Mucosa of stomach (tissue), 1 donor: ENCODE results near the gene TCP11.

ENCODE experiments used
- H3K27me3 ChIP-seq: one replicate; pipeline ENCODE4 v1.7.0; 2013; ENCODE audit warnings: mild to moderate bottlenecking, low read length; ENCODE audit not compliant: control insufficient read depth, insufficient read depth
- H3K36me3 ChIP-seq: one replicate; pipeline ENCODE4 v1.7.0; 2013; ENCODE audit warnings: low read length; ENCODE audit not compliant: control insufficient read depth, insufficient read depth
- H3K4me1 ChIP-seq: one replicate; pipeline ENCODE4 v1.7.0; 2013; ENCODE audit warnings: mild to moderate bottlenecking, low read length; ENCODE audit not compliant: control insufficient read depth, insufficient read depth
- H3K4me3 ChIP-seq: one replicate; pipeline ENCODE4 v1.7.0; 2013; ENCODE audit warnings: low read length
- H3K9ac ChIP-seq: one replicate; pipeline ENCODE4 v1.7.0; 2013; ENCODE audit warnings: mild to moderate bottlenecking, low read length, moderate library complexity
- H3K9me3 ChIP-seq: one replicate; pipeline ENCODE4 v1.7.0; 2013; ENCODE audit warnings: mild to moderate bottlenecking, low read length, moderate library complexity; ENCODE audit not compliant: control insufficient read depth
- donor health status: Pancreatic carcinoma.

TCP11 gene

DNA sequence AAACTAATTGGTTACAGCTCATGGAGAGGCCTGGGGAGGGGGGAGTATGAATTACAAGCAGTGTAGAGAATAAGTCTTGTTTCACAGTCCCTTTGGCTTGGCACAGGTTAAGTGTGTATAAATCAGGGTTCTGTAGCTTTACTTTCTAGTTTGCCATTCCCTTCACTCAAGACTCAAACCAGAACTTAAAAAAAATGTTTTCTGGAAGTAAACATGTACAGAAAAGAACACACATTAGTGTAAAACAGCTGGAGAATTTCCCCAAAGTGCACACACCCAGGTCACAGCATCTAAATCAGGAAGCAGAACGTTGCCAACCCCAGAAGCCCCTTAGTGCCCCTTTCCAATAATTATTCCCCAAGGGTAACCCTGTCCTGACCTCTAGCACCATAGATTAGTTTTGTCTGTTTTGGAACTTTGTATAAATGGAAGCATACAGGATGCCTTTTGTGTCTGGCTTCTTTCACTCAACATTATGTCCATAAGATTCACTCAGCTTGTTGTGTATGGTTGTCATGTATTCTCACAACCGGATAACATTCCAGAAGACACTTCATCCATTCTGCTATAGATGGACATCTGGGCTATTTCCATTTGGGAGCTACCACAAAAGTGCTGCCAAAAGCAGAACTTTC is 38.9 kb upstream of the TCP11 start:
- Histone ChIP-seq H3K27me3 (no peaks in the 10 kb centered on the region), H3K9me3 (no peaks in the 10 kb centered on the region), H3K4me3 (no peak overlapping the region), H3K9ac (no peak overlapping the region), H3K36me3 (no peaks in the 10 kb centered on the region), H3K4me1 (peaks cover 9% of the 10 kb centered on the region)

DNA sequence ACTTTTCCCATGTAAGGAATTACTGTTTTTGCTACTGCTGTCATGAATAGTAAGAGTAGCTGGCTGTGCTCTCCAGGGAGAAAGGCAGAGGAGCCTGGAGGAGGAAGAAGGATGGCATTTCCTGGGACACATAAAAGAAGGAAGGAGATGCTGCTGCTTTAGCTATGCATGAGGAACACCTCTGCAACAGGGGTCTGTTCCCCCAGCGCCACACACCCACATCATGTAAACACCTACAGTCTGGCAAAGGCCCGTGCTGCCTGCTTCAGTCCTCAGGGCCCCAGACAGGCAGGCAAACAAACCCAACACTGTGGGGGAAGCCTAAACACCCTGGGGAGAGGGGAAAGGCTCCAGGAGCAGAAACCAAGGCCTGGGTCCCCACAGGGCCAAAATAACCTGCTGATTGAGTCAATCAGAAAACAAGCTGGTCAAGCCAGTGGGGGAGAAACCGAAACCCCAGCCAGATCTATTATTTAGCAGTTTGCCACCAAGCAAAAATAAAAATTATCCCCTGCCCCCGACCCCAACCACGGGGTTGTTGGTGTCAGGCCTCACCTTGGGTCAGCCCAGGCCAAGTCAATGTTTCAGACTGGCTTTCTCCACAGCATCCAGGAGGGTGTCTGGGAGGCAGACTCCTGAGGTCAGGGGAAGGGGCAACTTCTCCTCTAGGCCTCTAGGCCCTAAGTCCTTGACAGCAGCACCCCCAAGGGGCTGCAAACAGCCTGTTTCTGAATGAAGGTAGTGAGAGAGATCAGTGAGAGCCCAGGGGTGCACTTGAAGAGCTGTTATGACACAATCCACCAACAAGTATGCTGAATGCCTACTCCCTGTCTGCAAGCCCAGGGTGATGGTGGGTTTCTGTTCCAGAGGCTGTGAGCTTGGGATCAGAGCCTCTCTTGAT is 38.0 kb upstream of the TCP11 start:
- Histone ChIP-seq H3K4me1 (peaks cover 9% of the 10 kb centered on the region), H3K27me3 (no peaks in the 10 kb centered on the region), H3K4me3 (no peak overlapping the region), H3K36me3 (no peaks in the 10 kb centered on the region), H3K9ac (no peak overlapping the region), H3K9me3 (no peaks in the 10 kb centered on the region)

DNA sequence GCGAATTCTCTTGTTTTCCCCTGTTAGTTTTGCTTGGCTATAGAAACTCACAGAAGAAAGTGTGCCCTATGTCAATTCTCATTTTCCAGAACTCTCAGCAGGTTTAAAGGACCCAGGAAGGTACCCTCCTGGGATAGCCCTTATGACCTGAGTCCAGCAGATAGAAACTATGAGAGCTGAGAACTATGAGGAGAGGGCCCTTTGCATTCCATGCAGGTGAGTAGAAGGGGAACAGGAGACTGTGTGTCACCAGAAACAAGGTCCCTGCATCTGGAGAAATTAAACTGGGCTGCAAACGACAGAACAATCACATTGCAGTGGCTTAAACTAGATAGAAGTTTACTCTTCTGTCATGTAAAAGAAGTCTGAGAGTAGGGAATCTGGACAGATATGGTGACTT is 36.9 kb upstream of the TCP11 start:
- Histone ChIP-seq H3K27me3 (no peaks in the 10 kb centered on the region), H3K36me3 (no peaks in the 10 kb centered on the region), H3K4me1 (peaks cover 9% of the 10 kb centered on the region), H3K4me3 (no peak overlapping the region), H3K9ac (no peak overlapping the region), H3K9me3 (no peaks in the 10 kb centered on the region)

DNA sequence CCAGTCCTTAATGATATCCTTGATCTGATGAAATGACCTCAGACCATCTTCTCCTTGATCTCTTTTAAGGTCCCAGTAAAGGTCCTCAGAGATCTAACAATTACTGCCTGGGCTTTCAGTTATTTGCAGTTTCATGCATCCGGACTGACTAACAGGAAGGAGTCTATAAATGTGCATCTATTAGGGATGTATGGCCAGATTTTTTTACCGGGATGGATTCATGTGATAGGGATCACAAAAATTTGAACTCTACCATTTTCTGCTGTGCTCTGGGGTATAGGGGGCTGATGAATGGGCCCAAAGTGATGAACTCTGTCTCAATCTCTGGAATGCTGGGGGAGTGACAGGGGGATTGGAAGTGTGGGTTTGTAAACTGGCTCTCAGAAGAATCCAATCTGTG is 36.5 kb upstream of the TCP11 start:
- no peaks in the 10 kb centered on the region for H3K9me3 ChIP-seq
- no peaks in the 10 kb centered on the region for H3K27me3 ChIP-seq
- no peaks in the 10 kb centered on the region for H3K36me3 ChIP-seq
- peaks cover 9% of the 10 kb centered on the region for H3K4me1 ChIP-seq
- no peak overlapping the region for H3K9ac ChIP-seq
- H3K4me3 ChIP-seq: no peak overlapping the region

DNA sequence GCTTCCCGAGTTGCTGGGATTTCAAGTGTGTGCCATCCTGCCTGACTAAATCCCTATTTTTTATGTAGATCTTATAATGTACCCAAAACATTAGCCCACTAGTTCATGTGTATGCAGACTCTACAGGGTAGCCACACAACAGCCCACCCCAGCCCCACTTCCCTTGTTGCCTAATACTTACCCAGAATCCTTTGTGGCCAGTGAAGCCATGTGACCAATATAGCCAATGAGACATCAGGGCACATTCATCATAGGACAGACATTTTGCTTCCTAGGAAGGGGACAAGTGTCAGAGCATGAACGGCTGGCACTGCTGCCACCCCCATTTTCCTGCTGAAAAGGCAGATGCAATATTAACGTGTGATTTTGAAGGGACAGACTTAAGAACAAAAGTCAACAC is 36.0 kb upstream of the TCP11 start:
- Histone ChIP-seq H3K27me3 (no peaks in the 10 kb centered on the region), H3K9me3 (no peaks in the 10 kb centered on the region), H3K36me3 (no peaks in the 10 kb centered on the region), H3K9ac (no peak overlapping the region), H3K4me3 (no peak overlapping the region), H3K4me1 (peaks cover 7% of the 10 kb centered on the region)

DNA sequence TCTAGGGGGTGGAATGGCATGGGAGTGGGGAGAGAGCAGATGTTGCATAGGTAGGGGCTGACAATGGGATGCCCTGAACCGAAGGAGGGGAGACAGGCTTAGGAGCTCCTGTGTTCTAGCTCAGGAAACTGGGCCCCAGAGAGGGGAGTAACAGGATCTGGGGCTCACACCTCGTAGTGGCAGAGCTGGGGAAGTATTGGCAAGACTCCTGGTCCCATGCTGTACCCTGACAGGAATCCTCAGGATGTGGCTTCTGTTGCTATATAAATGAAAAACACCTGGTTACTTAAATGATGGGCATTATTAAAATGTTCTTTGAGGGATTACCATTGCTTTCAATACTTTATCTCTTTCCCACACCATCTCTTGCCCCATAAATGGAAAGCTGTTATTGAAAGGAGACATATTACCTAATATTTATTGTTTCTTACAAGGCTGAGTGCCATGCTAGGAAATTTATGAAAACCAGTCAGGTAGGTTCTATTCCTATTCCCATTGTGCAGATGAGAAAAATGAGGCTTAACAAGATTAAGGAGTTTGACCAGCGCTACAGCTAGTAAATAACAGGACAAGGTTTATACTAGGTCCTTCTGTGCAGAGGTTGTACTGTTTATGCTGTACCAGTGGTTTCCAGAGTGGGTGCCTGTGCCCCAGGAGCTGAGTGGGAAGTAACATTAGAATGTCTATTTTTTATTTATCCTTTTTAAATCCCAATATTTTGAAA is 35.3 kb upstream of the TCP11 start:
- H3K9me3 ChIP-seq: no peaks in the 10 kb centered on the region
- H3K27me3 ChIP-seq: no peaks in the 10 kb centered on the region
- H3K36me3 ChIP-seq: no peaks in the 10 kb centered on the region
- H3K9ac ChIP-seq: no peak overlapping the region
- H3K4me1 ChIP-seq: peaks cover under 1% of the 10 kb centered on the region
- no peak overlapping the region for H3K4me3 ChIP-seq

DNA sequence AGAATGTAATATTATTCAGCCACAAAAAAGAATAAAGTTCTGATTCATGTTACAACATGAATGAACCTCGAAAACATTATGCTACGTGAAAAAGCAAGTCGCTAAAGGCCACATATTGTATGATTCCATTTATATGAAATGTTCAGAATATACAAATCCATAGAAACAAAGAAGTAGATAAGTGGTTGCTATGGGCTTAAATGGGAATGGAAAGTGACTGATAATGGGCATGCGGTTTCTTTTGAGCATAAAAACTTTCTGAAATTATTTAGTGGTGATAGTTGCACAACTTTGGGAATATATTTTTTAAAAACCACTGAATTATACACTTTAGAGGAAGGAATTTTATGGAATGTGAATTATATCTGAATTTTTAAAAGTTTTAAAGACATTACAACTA is 33.4 kb upstream of the TCP11 start:
- Histone ChIP-seq H3K36me3 (no peaks in the 10 kb centered on the region), H3K4me1 (no peaks in the 10 kb centered on the region), H3K27me3 (no peaks in the 10 kb centered on the region), H3K9me3 (no peaks in the 10 kb centered on the region), H3K9ac (no peak overlapping the region), H3K4me3 (no peak overlapping the region)

DNA sequence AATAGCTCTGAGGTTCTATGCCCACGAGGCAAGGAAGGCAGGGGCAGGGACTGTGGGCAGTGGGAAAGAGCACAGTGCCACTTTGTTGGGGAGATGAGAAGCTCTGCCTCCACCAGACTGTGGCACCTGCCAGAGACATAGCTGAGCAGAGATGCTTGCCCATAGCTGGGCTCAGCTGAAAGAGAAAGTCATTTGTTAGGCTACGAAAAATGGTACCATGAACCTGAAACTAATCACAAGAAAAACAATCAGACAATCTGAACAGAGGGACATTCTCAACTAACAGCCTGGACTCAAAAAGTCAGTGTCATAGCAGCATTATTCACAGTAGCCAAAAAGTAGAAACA is 32.9 kb upstream of the TCP11 start:
- no peak overlapping the region for H3K4me3 ChIP-seq
- H3K36me3 ChIP-seq: no peaks in the 10 kb centered on the region
- H3K9me3 ChIP-seq: no peaks in the 10 kb centered on the region
- H3K9ac ChIP-seq: no peak overlapping the region
- H3K27me3 ChIP-seq: no peaks in the 10 kb centered on the region
- no peaks in the 10 kb centered on the region for H3K4me1 ChIP-seq

DNA sequence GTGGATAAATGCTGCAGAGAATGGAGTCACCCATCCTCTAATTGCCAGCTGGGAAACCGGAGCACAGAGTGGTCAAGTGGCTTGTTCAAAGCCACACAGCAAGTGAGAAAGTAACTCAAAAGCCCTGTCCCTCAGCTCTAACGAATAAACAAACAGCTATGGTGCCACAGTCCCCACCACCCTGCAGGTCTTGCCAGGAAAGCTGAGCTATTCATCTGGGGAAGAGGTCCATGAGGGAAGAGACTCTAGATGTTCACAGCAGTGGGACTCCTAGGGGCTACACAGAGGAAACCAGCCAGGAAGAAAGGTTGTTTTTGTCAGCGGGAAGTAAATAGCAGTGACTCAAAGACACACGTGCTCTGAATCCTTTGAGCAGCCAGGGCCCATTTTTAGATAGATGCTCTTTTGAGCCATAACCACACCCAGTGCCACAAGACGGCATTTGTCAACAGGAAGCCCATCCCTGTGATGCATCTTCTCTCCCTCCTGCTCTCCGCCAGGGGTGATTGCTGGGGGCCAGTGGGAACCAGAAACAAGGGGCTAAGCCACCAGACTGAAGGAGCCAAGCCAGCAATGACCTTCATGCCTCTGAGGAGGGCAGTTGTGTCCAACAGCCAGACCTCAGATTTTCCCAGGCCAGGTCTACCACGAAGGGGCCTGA is 32.4 kb upstream of the TCP11 start:
- Histone ChIP-seq H3K36me3 (no peaks in the 10 kb centered on the region), H3K27me3 (no peaks in the 10 kb centered on the region)

DNA sequence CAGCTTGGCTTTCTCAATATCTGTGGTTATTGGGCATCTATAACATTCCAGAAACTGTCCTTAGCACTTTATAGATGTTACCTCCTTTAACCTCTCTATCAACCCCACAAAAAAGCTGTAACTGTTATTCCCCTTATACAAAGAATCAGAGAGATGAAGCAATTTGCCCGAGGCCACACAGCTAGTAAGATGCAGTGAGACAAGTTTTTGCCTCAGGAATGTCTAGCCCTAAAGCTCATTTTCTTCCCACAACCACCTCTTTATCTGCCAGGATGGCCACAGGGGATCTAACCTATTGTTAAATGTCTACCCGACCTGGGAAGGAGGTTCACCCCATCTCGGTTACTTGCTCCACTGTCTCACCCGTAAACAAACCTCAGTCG is 31.9 kb upstream of the TCP11 start:
- Histone ChIP-seq H3K9ac (no peak overlapping the region), H3K4me3 (no peak overlapping the region), H3K27me3 (no peaks in the 10 kb centered on the region), H3K9me3 (no peaks in the 10 kb centered on the region), H3K36me3 (no peaks in the 10 kb centered on the region), H3K4me1 (no peaks in the 10 kb centered on the region)

More for the DNA sequence above, 32.4 kb upstream of the TCP11 start:
- H3K9ac ChIP-seq: no peak overlapping the region
- no peak overlapping the region for H3K4me3 ChIP-seq
- no peaks in the 10 kb centered on the region for H3K4me1 ChIP-seq
- H3K9me3 ChIP-seq: no peaks in the 10 kb centered on the region

DNA sequence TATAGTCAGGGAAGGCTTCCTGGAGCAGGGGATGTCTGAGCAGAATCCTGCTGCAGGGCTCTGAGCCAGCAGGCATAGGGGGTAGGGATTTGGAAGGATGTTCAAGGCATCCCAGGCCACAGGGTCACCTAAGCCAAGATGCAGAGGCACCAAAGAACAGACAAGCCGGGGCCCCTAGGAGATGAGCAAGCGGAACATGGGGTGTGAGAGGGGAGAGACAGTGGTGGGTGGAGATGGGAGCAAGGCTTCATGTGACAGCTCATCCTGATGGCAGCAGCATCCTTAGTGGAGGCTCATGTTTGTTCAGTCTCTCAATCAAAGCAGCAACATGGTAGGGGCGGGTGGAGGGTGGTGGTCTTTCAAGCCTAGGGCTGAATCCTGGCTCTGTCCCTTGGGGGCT is 29.8 kb upstream of the TCP11 start:
- peaks cover 19% of the 10 kb centered on the region for H3K4me1 ChIP-seq
- no peaks in the 10 kb centered on the region for H3K36me3 ChIP-seq
- no peaks in the 10 kb centered on the region for H3K9me3 ChIP-seq
- H3K9ac ChIP-seq: no peak overlapping the region
- H3K4me3 ChIP-seq: no peak overlapping the region
- no peaks in the 10 kb centered on the region for H3K27me3 ChIP-seq

DNA sequence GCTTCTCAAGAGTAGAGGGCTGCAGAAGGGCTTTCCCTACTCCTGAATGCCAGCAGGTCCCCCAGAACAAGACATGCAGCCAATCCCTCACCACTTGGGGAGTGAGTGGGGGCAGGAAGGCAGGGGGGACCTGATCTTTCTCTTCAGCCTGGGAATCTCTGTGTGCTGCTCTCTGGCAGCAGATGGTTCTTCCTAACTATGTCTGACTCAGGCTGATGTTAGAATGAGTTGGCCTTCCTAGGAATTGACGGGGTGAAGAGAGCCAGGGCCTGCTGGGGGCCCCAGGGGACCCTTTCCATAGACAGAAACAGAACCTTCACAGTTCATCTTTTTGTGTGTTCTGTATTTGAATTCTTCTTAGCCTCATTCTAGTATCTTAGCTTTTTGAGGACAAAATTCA is 29.0 kb upstream of the TCP11 start:
- no peak overlapping the region for H3K4me3 ChIP-seq
- H3K9ac ChIP-seq: no peak overlapping the region
- H3K9me3 ChIP-seq: no peaks in the 10 kb centered on the region
- peaks cover 25% of the 10 kb centered on the region for H3K4me1 ChIP-seq
- H3K27me3 ChIP-seq: no peaks in the 10 kb centered on the region
- H3K36me3 ChIP-seq: no peaks in the 10 kb centered on the region
